HepG2 (cell line): ENCODE measurements around the gene DKKL1. TPM values are rescaled to one million over a fixed set of nuclear protein-coding genes. Genes with fewer than 3 reads are reported as not detected.

Experiments used
- ATAC-seq: fragments of 200-7000 bp; cut with Tn5 transposase; 3 replicates; pipeline ENCODE4 v1.9.1; 2020; ENCODE audit warnings: mild to moderate bottlenecking, moderate library complexity
- BruUV-seq: library from RNA; stranded (reverse); fragments of 400-500 nt; replicated peaks from 2 replicates; lab custom pipeline; 2021; lab: Mats Ljungman, UMichigan
- CTCF ChIA-PET: fragments of 300-600 bp; formaldehyde crosslinking; extraction: SDS; loops from one replicate; lab custom pipeline; 2021; ENCODE audit warnings: low total read pairs, inconsistent platforms, low intra/inter-chr PET ratio; lab: Yijun Ruan, JAX
- POLR2A ChIA-PET: fragments of 350-600 bp; sonication (Branson Sonifier 250); formaldehyde crosslinking; loops from one replicate; lab custom pipeline; 2020; ENCODE audit warnings: antibody characterized with exemption, inconsistent platforms; lab: Yijun Ruan, JAX
- DNase-seq: peaks from one replicate; pipeline ENCODE4 v3.0.0-alpha.2; 2015; ENCODE audit warnings: low spot score
- FAIRE-seq: peaks from 3 replicates; lab custom pipeline; 2011; peaks lifted over from hg19 to GRCh38; lab: Jason Lieb, UNC
- H2AFZ ChIP-seq: one replicate; pipeline ENCODE4 v1.6.1; 2011; ENCODE audit warnings: low read length, inconsistent platforms
- H3K27ac ChIP-seq: fragments of 300-600 bp; 3 replicates; pipeline ENCODE4 v1.8.0; 2011; ENCODE audit warnings: mixed run types, mild to moderate bottlenecking, mixed read lengths, low read length, inconsistent platforms; ENCODE audit not compliant: insufficient read depth; ENCODE audit errors: extremely low read length
- H3K27me3 ChIP-seq, 2 experiments: fragments of 200-600 bp in 1 of 2; 2 replicates in 1 of 2; 3 replicates in 1 of 2; pipeline versions ENCODE4 v1.6.0 to v1.8.0; 2011; ENCODE audit warnings: low read length in 2 of 2, mild to moderate bottlenecking in 2 of 2, moderate library complexity in 2 of 2, inconsistent platforms in 1 of 2; ENCODE audit not compliant: insufficient read depth in 2 of 2, control insufficient read depth in 1 of 2
- H3K36me3 ChIP-seq, 2 experiments: fragments of 200-600 bp in 1 of 2; replicated peaks in 1 of 2; 2 replicates in 1 of 2; 3 replicates in 1 of 2; pipeline versions ENCODE4 v1.5.1 to v1.8.0; 2011; ENCODE audit warnings: low read length in 2 of 2, inconsistent platforms in 1 of 2; ENCODE audit not compliant: insufficient read depth in 2 of 2, control insufficient read depth in 1 of 2
- H3K4me1 ChIP-seq: 2 replicates; pipeline ENCODE4 v1.5.1; 2012; ENCODE audit warnings: low read length, inconsistent platforms; ENCODE audit not compliant: insufficient read depth
- H3K4me2 ChIP-seq: 2 replicates; pipeline ENCODE4 v1.6.0; 2011; ENCODE audit warnings: low read depth, low read length, inconsistent platforms
- H3K4me3 ChIP-seq, 3 experiments: fragments of 200-600 bp in 1 of 3; sonication (generic), shearing (Covaris generic) in 1 of 3; replicated peaks in 1 of 3; 2 replicates each; pipeline ENCODE4 v1.5.1; 2011 to 2016; ENCODE audit warnings: low read length in 3 of 3, inconsistent platforms in 2 of 3, low read depth in 2 of 3, mild to moderate bottlenecking in 2 of 3, control low read depth in 1 of 3, mixed read lengths in 1 of 3; ENCODE audit not compliant: insufficient read depth in 1 of 3
- H3K79me2 ChIP-seq: one replicate; pipeline ENCODE4 v1.6.1; 2011; ENCODE audit warnings: low read length, inconsistent platforms; ENCODE audit not compliant: insufficient read depth
- H3K9ac ChIP-seq: 2 replicates; pipeline ENCODE4 v1.6.0; 2011; ENCODE audit warnings: mild to moderate bottlenecking, low read depth, low read length, inconsistent platforms; ENCODE audit not compliant: insufficient read depth
- H3K9me3 ChIP-seq: 2 replicates; pipeline ENCODE4 v1.5.1; 2012; ENCODE audit warnings: mild to moderate bottlenecking, low read length
- H4K20me1 ChIP-seq: 2 replicates; pipeline ENCODE4 v1.6.0; 2011; ENCODE audit warnings: inconsistent platforms, mild to moderate bottlenecking, low read length, moderate library complexity; ENCODE audit not compliant: insufficient read depth
- CTCF ChIP-seq: sonication (generic); formaldehyde crosslinking; IDR thresholded peaks from 2 replicates; pipeline ENCODE4 v1.5.0; 2020; ENCODE audit warnings: mild to moderate bottlenecking, missing genetic modification reagents, moderate library complexity
- DNMT1 ChIP-seq: sonication (generic); formaldehyde crosslinking; IDR thresholded peaks from 2 replicates; pipeline ENCODE4 v1.5.1; 2020; ENCODE audit warnings: mild to moderate bottlenecking, missing genetic modification reagents
- EZH2 ChIP-seq: conservative IDR thresholded peaks from 2 replicates; pipeline ENCODE4 v1.6.1; 2012; ENCODE audit warnings: mild to moderate bottlenecking, low read depth, low read length, moderate library complexity
- FLYWCH1 ChIP-seq: sonication (generic); formaldehyde crosslinking; IDR thresholded peaks from 2 replicates; pipeline ENCODE4 v1.8.1; 2023; ENCODE audit warnings: mild to moderate bottlenecking, missing genetic modification reagents
- GATAD2A ChIP-seq: IDR thresholded peaks from 2 replicates; pipeline ENCODE4 v1.6.1; 2016
- HOXA3 ChIP-seq: sonication (generic); formaldehyde crosslinking; IDR thresholded peaks from 2 replicates; pipeline ENCODE4 v1.5.0; 2020; ENCODE audit warnings: missing genetic modification reagents
- HOXA5 ChIP-seq: sonication (generic); formaldehyde crosslinking; IDR thresholded peaks from 2 replicates; pipeline ENCODE4 v1.4.0; 2020; ENCODE audit warnings: missing genetic modification reagents
- MAZ ChIP-seq, 2 experiments: sonication (generic) in 1 of 2; formaldehyde crosslinking in 1 of 2; IDR thresholded peaks; 2 replicates each; pipeline versions ENCODE4 v1.5.0 to v1.6.1; 2012 to 2020; ENCODE audit warnings: low read depth in 2 of 2, mild to moderate bottlenecking in 2 of 2, borderline replicate concordance in 1 of 2, improper control_type of control experiment in 1 of 2, low read length in 1 of 2, missing genetic modification reagents in 1 of 2, moderate library complexity in 1 of 2
- MED8 ChIP-seq: sonication (generic); formaldehyde crosslinking; IDR thresholded peaks from 2 replicates; pipeline ENCODE4 v1.8.1; 2023; ENCODE audit warnings: mild to moderate bottlenecking, missing genetic modification reagents; ENCODE audit not compliant: insufficient replicate concordance
- MTA1 ChIP-seq: sonication (generic); formaldehyde crosslinking; IDR thresholded peaks from 2 replicates; pipeline ENCODE4 v1.4.0; 2020; ENCODE audit warnings: missing genetic modification reagents, mild to moderate bottlenecking, borderline replicate concordance
- REST ChIP-seq, 2 experiments: IDR thresholded peaks; 2 replicates each; pipeline ENCODE4 v1.6.1; 2011 to 2012; ENCODE audit warnings: low read length in 2 of 2, borderline replicate concordance in 1 of 2, low read depth in 1 of 2, mild to moderate bottlenecking in 1 of 2, moderate library complexity in 1 of 2
- ZNF121 ChIP-seq: sonication (generic); formaldehyde crosslinking; IDR thresholded peaks from 2 replicates; pipeline ENCODE4 v1.5.0; 2020; ENCODE audit warnings: mild to moderate bottlenecking, missing genetic modification reagents
- ZNF282 ChIP-seq: fragments of 450-650 bp; IDR thresholded peaks from 2 replicates; pipeline ENCODE4 v1.6.1; 2018; ENCODE audit not compliant: partially characterized antibody
- ZNF720 ChIP-seq: sonication (generic); formaldehyde crosslinking; IDR thresholded peaks from 2 replicates; pipeline ENCODE4 v1.4.0; 2020; ENCODE audit warnings: missing genetic modification reagents
- WGBS: methylation state at CpG from one replicate; pipeline ENCODE4 v1.1.6; 2017; ENCODE audit warnings: low lambda C conversion rate; 5-methylcytosine and 5-hydroxymethylcytosine counted together
- in situ Hi-C: cut with HindIII; loops from 2 replicates; pipeline ENCODE4 v1.10.0; 2017; ENCODE audit warnings: low pct_unique_long_range_greater_than_20kb; ENCODE audit not compliant: extremely low pct_ligation_motif_present
- intact Hi-C: fragments of 100-400 bp; cut with micrococcal nuclease; formaldehyde crosslinking; loops from one replicate; pipeline ENCODE4 v1.10.0; 2022; ENCODE audit not compliant: unreplicated experiment
- polyA plus RNA-seq, 8 experiments: library from polyadenylated mRNA; depleted of rRNA in 3 of 8; stranded (reverse) in 7 of 8; unstranded in 1 of 8; fragments of >200 nt; fragmentation: Illumina TruSeq in 4 of 8; extraction: Trizol in 4 of 8; gene quantifications; 2 replicates each; pipeline versions ENCODE4 v1.2.1 to v1.2.3, GENCODE V29; 2011 to 2016; ENCODE audit warnings: low read depth in 4 of 8, missing spikeins in 1 of 8, mixed read lengths in 1 of 8; ENCODE audit not compliant: insufficient read depth in 1 of 8
- total RNA-seq, 5 experiments: library from RNA; depleted of rRNA; stranded (reverse); fragments of >200 nt; fragmentation: Illumina TruSeq; extraction: Trizol; gene quantifications; 2 replicates each; pipeline ENCODE4 v1.2.3, GENCODE V29; 2016; ENCODE audit warnings: low read depth in 1 of 5

Gene DKKL1
- total and polyA plus RNA-seq, 2 of the 13 experiments (the other 11 are each of a cell fraction or from before 2014, with no cell fraction given) = 0.30 to 0.31 TPM

GRCh38 chr19:49343123-49343522 lies 20.6 kb upstream of the DKKL1 start (continued):
- no peak for TF ChIP-seq REST (IDR thresholded peaks at IDR 0.05; ENCODE audit: borderline replicate concordance in 1 of 2, low read depth in 1 of 2, low read length in 2 of 2)
- no peak for TF ChIP-seq DNMT1 (CRISPR knock-in tag)
- no peak for TF ChIP-seq MTA1 (CRISPR knock-in tag)
- TF ChIP-seq HOXA3 (CRISPR knock-in tag) = no peak
- TF ChIP-seq FLYWCH1 = no peak
- no peak for TF ChIP-seq GATAD2A (CRISPR knock-in tag)
- no peak for TF ChIP-seq MED8 (CRISPR knock-in tag)
- TF ChIP-seq ZNF720 = no peak
- TF ChIP-seq ZNF121 = no peak

GRCh38 chr19:49344505-49345423 lies 18.9 kb upstream of the DKKL1 start:
- CTCF ChIA-PET = no interaction called here
- in situ Hi-C loops = no loop called here
- H3K9ac ChIP-seq = no peak overlapping the region
- H3K27me3 ChIP-seq = no peaks in the 10 kb centered on the region
- intact Hi-C loops = no loop called here
- no peak overlapping the region for H2AFZ ChIP-seq
- POLR2A ChIA-PET = no interaction called here
- DNase-seq (no peak), ATAC-seq (no peak), FAIRE-seq (no peak)
- WGBS = 90% methylated on average over 9 of the region's 11 CpGs
- H4K20me1 ChIP-seq = no peaks in the 10 kb centered on the region
- no peaks in the 10 kb centered on the region for H3K9me3 ChIP-seq
- H3K4me2 ChIP-seq = no peak overlapping the region
- no peaks in the 10 kb centered on the region for H3K79me2 ChIP-seq
- no peak overlapping the region for H3K4me3 ChIP-seq
- no peak for TF ChIP-seq MAZ (IDR thresholded peaks at IDR 0.05; ENCODE audit: borderline replicate concordance, low read depth, low read length)
- no peak for TF ChIP-seq MAZ (CRISPR knock-in tag; IDR thresholded peaks at IDR 0.05; ENCODE audit: low read depth)
- TF ChIP-seq CTCF (CRISPR knock-in tag) = no peak
- no peak for TF ChIP-seq MED8 (CRISPR knock-in tag)
- no peak for TF ChIP-seq HOXA5 (CRISPR knock-in tag)
- no peak for TF ChIP-seq EZH2
- TF ChIP-seq ZNF282 = no peak
- no peak overlapping the region for H3K27ac ChIP-seq
- peaks cover 14% of the 10 kb centered on the region for H3K4me1 ChIP-seq
- H3K36me3 ChIP-seq = peaks cover 6% of the 10 kb centered on the region in 2 experiments; a peak in 2 of 5 replicates
- BruUV-seq = no TSS peak
